ACC112 (cell line): ENCODE results near the gene E2F1.

Experiments
- H2AFZ ChIP-seq: fragments of 200-600 bp; sonication (generic); one replicate; pipeline ENCODE4 v1.6.0; 2017; ENCODE audit warnings: antibody characterized with exemption, low read length; ENCODE audit not compliant: unreplicated experiment
- H3K27ac ChIP-seq: fragments of 200-600 bp; sonication (generic); 2 replicates; pipeline ENCODE4 v1.5.1; 2014; ENCODE audit warnings: low read depth, mild to moderate bottlenecking, antibody characterized with exemption, low read length, moderate library complexity
- H3K27me3 ChIP-seq: fragments of 200-600 bp; sonication (generic); 2 replicates; pipeline ENCODE4 v1.6.1; 2014; ENCODE audit warnings: mild to moderate bottlenecking, antibody characterized with exemption, low read length, moderate library complexity, mixed read lengths; ENCODE audit not compliant: insufficient read depth
- H3K36me3 ChIP-seq: fragments of 200-600 bp; sonication (generic); 2 replicates; pipeline ENCODE4 v1.6.1; 2016; ENCODE audit warnings: mild to moderate bottlenecking, antibody characterized with exemption, low read length, moderate library complexity, mixed read lengths; ENCODE audit not compliant: insufficient read depth
- H3K4me1 ChIP-seq: fragments of 200-600 bp; sonication (generic); one replicate; pipeline ENCODE4 v1.6.1; 2016; ENCODE audit warnings: low read length, mixed read lengths; ENCODE audit not compliant: insufficient read depth, unreplicated experiment, control insufficient read depth
- H3K4me3 ChIP-seq: fragments of 200-600 bp; sonication (generic); 2 replicates; pipeline ENCODE4 v1.5.1; 2014; ENCODE audit warnings: mild to moderate bottlenecking, low read depth, low read length
- H3K79me2 ChIP-seq: fragments of 200-600 bp; sonication (generic); one replicate; pipeline ENCODE4 v1.6.0; 2016; ENCODE audit warnings: low read length; ENCODE audit not compliant: control insufficient read depth, unreplicated experiment, insufficient read depth

Gene E2F1

GRCh38 chr20:33686100-33686983 is at the start of gene E2F1:
Gene E2F1 (minus strand): TSS chr20:33686385. CDS start chr20:33686264, 121 bp downstream.
- Histone ChIP-seq H3K27me3 (no peaks in the 10 kb centered on the region), H3K27ac (peak within 1 kb of the TSS; percentile 45; the same call in 1 of the 2 replicates), H3K79me2 (peaks cover 30% of the 10 kb centered on the region), H2AFZ (peak within 1 kb of the TSS; percentile 51), H3K36me3 (no peaks in the 10 kb centered on the region), H3K4me1 (peaks cover 54% of the 10 kb centered on the region), H3K4me3 (peak within 1 kb of the TSS; percentile 91)

GRCh38 chr20:33733654-33734576 is 47.7 kb upstream of the E2F1 start:
- Histone ChIP-seq H3K79me2 (no peaks in the 10 kb centered on the region), H3K36me3 (peaks cover 7% of the 10 kb centered on the region; the same call in 1 of the 2 replicates), H3K27me3 (no peaks in the 10 kb centered on the region), H3K4me3 (peak overlapping the region; percentile 48), H3K4me1 (peaks cover 18% of the 10 kb centered on the region), H3K27ac (peak overlapping the region; percentile 71), H2AFZ (peak overlapping the region; percentile 10)

GRCh38 chr20:33732166-33732970 is 46.2 kb upstream of the E2F1 start:
- H3K27ac ChIP-seq, result no peak overlapping the region
- peak overlapping the region; percentile 84 for H3K4me3 ChIP-seq
- peak overlapping the region; percentile 81 for H2AFZ ChIP-seq
- H3K27me3 ChIP-seq, result no peaks in the 10 kb centered on the region
- peaks cover 7% of the 10 kb centered on the region; the same call in 1 of the 2 replicates for H3K36me3 ChIP-seq
- no peaks in the 10 kb centered on the region for H3K79me2 ChIP-seq
- peaks cover 18% of the 10 kb centered on the region for H3K4me1 ChIP-seq

- H3K27ac ChIP-seq, result peak within 1 kb of the TSS; percentile 15
- H3K79me2 ChIP-seq, result no peaks in the 10 kb centered on the region
- H3K36me3 ChIP-seq, result peaks cover 4% of the 10 kb centered on the region; the same call in 1 of the 2 replicates
- H3K27me3 ChIP-seq, result no peaks in the 10 kb centered on the region
- peaks cover 18% of the 10 kb centered on the region for H3K4me1 ChIP-seq
- peak within 1 kb of the TSS; percentile 84 for H3K4me3 ChIP-seq
- peak within 1 kb of the TSS; percentile 81 for H2AFZ ChIP-seq
Measured at GRCh38 chr20:33731693-33732165, 45.5 kb upstream of the E2F1 start, which contains the start of gene ZNF341. Gene ZNF341 (plus strand): TSS chr20:33731996. CDS start chr20:33732022, 26 bp downstream.

- Histone ChIP-seq H3K4me1 (peaks cover 18% of the 10 kb centered on the region), H2AFZ (peak overlapping the region; percentile 78), H3K36me3 (no peaks in the 10 kb centered on the region), H3K27ac (peak overlapping the region; percentile 15), H3K4me3 (peak overlapping the region; percentile 74), H3K27me3 (no peaks in the 10 kb centered on the region), H3K79me2 (no peaks in the 10 kb centered on the region)
Measured at GRCh38 chr20:33730946-33731692, 44.9 kb upstream of the E2F1 start.

- H3K4me3 ChIP-seq, result no peak overlapping the region
- H3K27ac ChIP-seq, result no peak overlapping the region
- no peak overlapping the region for H2AFZ ChIP-seq
- no peaks in the 10 kb centered on the region for H3K79me2 ChIP-seq
- no peaks in the 10 kb centered on the region for H3K27me3 ChIP-seq
- peaks cover 13% of the 10 kb centered on the region for H3K4me1 ChIP-seq
- no peaks in the 10 kb centered on the region for H3K36me3 ChIP-seq
Measured at GRCh38 chr20:33729101-33729500, 42.9 kb upstream of the E2F1 start.

GRCh38 chr20:33728463-33728862 is 42.3 kb upstream of the E2F1 start:
- H3K27ac ChIP-seq, result no peak overlapping the region
- H2AFZ ChIP-seq, result no peak overlapping the region
- peaks cover 8% of the 10 kb centered on the region for H3K4me1 ChIP-seq
- H3K27me3 ChIP-seq, result no peaks in the 10 kb centered on the region
- H3K4me3 ChIP-seq, result no peak overlapping the region
- H3K79me2 ChIP-seq, result no peaks in the 10 kb centered on the region
- H3K36me3 ChIP-seq, result no peaks in the 10 kb centered on the region

- no peak overlapping the region for H2AFZ ChIP-seq
- H3K4me1 ChIP-seq, result peaks cover 4% of the 10 kb centered on the region
- no peaks in the 10 kb centered on the region for H3K36me3 ChIP-seq
- H3K79me2 ChIP-seq, result no peaks in the 10 kb centered on the region
- H3K27ac ChIP-seq, result no peak overlapping the region
- no peak overlapping the region for H3K4me3 ChIP-seq
- H3K27me3 ChIP-seq, result no peaks in the 10 kb centered on the region
Measured at GRCh38 chr20:33727806-33728205, 41.6 kb upstream of the E2F1 start.

- Histone ChIP-seq H3K27me3 (no peaks in the 10 kb centered on the region), H3K79me2 (no peaks in the 10 kb centered on the region), H3K27ac (no peak overlapping the region), H3K4me3 (no peak overlapping the region), H2AFZ (no peak overlapping the region), H3K4me1 (peaks cover 4% of the 10 kb centered on the region), H3K36me3 (no peaks in the 10 kb centered on the region)
Measured at GRCh38 chr20:33727115-33727479, 40.9 kb upstream of the E2F1 start.
